Stimulated activated CD4-positive, alpha-beta T cell treated with anti-CD3 and anti-CD28 coated beads, Interleukin-1b, Interleukin-23, amount 100 ng/mL, for 24 hours (primary cell): ENCODE data around the gene DHX32.

Source experiments
- DNase-seq, 4 experiments: peaks; one replicate each; pipeline ENCODE4 v3.0.0-alpha.2; 2020; ENCODE audit warnings: low read depth in 4 of 4, low spot score in 1 of 4

Gene DHX32

DNA sequence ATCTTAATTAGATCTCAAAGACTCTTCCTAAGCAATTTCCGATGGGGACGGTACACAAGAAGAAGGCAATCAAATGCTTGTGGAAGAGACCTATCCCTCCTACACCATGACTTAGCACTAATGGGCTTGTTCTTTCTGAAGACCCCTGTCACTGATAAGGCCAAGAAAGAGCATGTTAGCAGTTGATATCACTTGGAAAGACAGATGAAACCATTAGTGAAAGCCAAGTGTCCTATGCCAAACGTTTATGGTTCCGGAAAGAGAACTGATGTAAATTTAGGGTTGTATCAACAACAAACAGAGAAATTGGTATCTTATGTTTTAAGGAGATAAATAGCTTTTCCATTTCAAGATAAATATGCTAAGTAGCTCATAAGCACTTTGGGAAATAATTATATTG is 64.5 kb downstream of the DHX32 start:
- no peak for DNase-seq

DNA sequence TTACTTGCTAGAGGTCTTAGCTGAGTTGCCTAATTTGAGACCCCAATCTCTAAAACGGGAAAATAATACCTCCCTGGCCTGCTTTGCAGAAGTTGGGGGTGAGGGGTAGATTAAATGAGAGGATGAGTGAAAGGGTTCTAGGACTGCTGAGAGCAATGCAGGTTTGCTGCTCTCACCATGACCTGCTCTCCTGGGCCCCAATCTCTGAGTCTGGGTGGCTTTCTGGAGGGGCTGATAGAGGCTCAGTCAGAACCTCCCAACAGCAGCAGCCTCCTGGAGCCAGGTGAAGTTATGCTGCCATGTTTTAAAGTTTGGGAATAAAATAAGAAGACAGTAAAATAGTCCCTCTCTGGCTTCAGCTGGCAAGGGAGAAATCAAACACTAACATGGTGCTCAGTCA is 65.3 kb downstream of the DHX32 start:
- DNase-seq, result no peak

DNA sequence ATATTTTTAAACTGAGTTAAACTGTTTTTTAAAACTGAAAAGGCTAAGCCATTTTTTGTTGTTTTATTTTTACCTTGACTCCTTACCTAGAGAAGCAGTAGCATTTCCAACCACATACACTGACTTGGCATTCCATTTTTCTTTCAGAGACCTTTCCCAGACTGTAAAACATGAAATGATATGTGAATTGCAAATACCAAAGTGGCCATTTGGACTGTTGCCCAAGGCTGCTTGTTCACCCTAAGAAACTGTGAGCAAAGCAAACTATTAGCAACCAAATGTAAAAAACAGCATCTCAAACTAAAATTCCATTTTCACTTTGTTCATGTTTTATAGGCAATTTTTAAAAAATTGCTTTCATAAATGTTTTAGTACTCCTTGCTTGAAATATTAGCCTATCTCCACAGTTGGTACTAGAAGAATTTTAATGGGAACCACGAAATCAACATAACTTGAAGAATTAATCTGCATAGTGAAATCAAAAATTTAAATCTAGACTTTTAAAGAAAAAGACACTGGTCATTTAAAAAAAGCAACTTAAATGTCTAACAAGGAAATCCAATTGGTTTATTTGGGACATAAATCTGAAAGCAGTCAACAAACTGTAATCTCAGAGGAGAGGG is 68.9 kb downstream of the DHX32 start:
- no peak for DNase-seq

DNA sequence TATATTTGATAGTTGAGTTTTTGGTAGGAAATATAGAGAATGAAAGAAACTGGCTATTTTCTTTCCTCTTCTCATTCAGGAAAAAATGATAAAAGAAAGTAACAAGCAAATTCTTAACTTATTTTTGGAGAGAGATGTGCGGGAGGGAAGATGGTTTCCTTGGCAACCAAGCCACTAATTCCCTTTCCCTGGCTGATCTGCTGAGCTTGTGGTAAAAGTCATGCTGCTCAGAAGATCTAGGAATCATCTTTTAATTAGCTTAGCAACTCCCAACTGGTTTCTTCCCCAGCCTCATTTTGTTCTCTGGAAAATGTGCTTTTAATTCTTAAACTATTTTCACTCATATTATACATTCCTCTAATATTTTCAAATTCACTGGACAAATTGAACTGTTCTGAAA is 69.8 kb downstream of the DHX32 start:
- no peak for DNase-seq

DNA sequence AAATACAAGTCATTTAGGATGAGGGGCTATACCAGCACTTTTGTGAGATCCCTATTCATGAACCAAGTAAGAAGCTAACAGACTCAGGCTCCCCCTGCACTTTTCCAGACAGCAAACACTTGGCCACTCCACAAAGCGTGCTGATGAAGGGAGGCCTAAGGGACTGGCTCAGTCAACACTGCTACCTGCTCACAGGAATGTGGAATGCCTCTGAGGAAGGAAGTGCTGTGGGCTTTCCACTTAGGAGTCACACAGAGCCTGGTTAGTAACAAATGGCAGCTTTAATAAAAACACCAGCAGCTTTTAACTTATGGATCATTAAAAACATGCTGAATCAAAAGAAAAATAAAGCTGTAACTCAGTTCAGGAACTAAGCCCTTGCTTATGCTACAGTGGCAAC is 73.0 kb downstream of the DHX32 start:
- no peak for DNase-seq

DNA sequence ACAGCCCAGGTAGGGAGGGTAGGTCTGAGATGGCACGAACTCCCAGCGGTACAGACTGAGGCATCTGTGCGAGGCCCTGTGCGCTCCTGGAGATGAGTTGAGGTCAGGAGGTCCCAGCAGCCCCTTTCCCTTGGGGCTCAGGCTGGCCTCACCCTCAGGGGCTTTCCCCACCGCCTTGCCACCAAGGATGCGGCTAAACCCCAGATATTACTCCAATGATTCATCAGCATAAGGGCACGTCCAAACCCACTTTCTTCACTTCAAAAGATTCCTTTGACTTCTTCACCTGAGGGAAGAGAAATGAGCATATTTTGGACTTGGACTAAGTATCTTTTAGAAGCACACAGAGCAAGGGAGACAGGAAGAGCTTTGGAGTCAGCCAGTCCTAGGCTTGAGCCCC is 78.4 kb downstream of the DHX32 start:
- no peak for DNase-seq

DNA sequence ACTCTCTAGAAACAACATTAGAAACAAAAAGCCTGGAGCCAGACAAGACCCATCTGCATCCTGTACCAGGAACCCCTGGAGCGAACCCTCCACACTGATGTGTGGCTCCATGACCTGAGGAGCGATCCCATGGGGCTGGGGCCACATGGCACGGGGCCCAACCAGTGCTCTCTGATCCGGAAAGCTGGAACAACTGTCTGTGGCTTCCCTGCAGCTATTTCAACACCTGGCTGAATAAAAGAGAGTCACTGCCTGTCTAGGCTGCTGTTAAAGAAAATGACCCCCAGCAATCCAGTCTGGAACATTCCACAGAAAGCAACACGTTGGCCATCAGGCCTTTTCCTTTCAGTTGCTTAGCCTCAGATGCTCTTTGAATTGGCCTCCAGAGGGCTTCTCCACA is 79.0 kb downstream of the DHX32 start:
- no peak for DNase-seq

DNA sequence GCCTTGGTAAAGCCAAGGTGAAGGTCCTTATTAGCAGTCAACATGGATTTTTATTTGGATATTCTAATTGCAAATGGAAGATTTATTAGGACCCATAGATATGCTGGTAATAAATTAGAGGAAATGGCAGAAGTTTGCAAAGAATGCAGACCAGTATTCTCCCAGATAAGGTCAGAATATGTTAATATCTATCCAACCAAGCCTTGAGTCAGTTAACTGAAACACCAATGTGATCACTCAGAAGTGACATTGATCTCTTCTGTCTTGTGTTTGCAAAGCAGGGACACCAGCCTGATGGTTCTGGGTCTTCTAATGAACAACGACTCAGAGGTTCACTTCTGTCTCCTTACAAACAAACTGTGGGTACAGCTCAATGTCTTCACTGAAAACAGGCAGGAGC is 79.5 kb downstream of the DHX32 start:
- no peak for DNase-seq

DNA sequence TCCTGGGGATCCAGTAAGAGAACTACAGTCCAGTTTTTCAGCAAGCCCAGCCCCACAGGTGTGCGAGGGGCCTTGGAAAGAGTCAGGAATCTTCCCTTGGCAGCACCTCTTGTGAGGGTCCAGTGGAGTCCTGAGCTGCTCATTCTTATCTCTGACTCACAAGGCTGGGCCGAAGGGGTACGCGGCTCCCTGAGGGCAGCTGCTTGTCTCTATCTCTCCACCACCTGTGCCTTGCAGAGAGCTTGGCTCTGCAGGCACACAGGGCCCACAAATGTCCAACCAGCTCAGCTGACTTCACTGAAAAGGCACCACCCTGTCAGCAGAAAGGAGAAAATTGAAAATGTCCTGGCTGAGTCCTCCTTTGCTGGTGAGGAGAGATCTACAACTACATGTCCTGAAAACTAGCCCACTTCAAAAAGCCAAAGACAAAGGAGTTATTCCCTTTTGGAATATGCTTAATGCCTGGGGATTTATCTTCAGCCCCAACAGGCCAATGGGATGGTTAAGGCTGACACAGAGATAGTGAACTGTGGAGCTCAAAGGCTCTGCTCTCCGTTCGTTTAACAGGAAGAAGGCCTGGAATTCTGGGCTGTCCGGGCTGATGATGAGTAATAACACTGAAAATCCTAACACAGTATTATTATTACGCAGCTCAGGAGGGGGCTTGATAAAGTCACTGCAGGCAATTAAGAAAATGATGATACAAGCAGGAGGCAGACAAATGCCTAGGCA is 81.5 kb downstream of the DHX32 start:
- no peak for DNase-seq

DNA sequence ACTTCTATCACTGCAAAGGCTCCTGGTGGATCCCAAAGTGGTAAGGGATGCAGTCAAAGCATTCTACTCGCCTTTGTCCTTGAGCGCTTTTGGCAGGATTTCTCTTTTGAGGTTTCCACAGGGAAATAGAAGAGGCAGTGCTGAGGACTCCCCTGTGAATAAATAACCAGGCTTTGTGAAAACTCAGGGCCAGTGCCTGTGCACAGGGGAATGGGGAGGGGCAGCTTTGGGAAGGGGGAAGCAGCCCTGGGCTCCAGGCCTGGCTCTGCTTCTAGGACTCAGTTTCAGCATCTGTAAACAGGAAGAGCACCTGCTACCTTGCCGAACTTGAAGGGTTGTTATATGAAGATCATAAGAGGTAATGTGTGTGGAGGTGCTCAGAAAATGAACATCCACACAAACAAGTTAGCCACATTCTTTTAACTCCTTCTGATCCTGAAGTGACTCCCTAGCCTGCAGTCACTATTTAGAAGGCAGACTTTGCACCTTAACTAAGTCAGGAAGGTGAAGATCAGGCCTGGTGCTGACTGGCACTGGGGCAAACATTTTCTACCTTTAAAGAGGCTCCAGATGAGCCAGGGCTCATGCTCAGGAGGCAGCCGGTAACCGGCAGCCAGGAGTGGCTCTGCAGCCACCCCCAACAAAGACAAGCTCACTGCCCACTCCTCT is 83.0 kb downstream of the DHX32 start:
- no peak for DNase-seq

DNA sequence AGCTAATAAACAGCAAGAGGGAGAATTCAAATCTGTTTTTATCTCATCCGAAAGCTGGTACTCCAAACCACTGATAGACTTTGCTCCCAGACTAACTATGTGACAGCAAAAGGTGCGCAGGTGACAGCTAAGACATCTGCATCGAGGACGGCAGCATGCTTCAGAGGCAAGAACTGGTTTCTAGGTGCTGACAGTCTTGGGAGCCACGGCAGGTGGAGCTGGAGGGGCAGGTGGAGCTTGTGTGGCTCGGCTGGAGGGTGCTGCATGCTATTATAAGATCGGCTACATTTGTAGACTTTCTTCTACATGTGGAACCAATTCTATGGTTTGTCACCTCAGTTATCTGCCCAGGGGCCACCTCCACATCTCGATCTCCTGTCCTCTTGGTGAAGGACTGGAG is 83.7 kb downstream of the DHX32 start:
- DNase-seq, result no peak

DNA sequence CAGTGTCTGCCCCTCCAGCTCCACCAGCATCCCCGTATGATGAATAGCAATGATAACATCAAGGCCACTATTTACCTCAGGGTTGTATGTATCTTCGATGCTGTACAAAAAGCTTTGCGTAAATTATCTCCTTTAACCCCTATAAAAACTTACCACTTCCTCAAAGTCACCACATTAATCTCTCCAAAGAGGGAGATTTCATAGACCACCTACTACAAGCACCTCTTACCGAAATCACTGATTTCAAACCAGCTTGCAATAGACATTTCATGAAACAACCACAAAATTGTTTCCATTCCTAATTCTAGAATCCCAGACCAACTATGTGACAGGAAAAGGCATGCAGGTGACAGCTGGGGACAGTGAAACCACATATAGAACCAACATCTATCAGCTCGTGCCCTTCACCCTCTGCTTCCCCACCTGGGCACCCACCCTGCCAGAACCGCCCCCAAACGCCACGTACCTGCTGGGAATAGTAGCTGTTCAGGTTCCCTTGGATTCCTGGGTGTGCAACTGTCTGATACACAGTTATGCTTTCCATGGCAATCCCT is 85.4 kb downstream of the DHX32 start:
- no peak for DNase-seq

DNA sequence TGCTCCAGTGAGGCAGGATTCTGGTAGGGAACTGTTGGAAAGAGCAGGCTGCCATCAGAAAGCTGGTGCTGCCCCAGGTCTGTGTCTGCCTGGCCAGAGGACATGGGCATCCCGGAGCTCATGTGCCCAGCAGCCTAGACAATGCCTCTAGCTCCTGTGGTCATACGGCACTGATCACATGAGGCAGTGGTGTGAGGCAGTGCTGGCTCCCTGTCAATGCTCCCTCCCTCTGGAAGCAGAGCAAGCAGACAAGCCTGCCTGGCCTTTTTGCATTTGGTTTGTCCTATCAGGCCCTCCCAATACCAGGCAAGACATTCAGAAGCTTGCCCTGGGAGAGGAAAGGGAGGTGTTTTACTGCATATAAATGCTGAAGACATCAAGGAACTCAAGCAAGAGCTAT is 86.0 kb downstream of the DHX32 start:
- no peak for DNase-seq

DNA sequence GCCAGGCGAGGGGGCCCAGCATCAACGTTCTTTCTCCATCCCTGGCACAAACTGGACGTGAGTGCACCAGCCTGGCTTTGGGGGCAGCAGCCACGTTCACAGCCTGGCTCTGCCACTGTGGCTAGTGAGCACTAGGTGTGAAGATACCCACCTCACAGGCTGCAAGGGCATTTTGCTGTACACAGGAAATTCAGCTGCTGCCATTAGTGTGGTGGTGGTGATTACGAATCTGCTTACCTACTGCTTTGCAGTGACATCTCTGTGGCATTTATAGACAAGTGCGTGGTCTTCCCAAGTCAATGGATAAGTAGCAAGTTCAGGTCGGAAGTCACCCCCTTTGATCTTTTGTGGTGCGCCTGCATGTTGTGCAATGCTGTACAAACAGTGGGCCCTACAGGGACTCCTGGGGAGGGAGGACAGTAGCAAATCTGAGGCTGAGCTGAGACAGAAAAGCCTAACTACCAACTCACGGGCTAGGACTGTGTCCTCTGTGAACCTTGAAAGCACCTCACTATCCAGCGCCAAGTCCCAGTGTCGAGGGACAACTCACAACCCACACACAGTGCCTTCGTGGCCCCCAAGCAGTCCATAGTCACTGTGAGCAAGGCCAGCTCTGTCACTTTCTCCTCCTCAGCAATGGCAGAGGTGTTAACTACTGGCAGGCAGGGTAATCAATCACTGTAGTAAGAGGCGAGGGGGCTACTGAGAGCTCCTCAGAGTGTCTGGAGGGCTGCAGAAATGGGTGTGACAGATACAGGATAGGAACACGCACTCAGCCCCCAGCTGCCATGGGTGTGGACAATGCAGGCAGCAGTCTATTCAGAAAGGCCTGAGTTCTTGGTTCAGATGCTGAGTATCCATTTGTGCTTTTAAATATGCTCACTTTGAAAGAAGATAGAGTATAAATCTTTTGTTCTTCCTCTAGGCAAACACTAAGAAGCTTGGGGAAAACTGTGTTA is 88.5 kb downstream of the DHX32 start:
- no peak for DNase-seq

DNA sequence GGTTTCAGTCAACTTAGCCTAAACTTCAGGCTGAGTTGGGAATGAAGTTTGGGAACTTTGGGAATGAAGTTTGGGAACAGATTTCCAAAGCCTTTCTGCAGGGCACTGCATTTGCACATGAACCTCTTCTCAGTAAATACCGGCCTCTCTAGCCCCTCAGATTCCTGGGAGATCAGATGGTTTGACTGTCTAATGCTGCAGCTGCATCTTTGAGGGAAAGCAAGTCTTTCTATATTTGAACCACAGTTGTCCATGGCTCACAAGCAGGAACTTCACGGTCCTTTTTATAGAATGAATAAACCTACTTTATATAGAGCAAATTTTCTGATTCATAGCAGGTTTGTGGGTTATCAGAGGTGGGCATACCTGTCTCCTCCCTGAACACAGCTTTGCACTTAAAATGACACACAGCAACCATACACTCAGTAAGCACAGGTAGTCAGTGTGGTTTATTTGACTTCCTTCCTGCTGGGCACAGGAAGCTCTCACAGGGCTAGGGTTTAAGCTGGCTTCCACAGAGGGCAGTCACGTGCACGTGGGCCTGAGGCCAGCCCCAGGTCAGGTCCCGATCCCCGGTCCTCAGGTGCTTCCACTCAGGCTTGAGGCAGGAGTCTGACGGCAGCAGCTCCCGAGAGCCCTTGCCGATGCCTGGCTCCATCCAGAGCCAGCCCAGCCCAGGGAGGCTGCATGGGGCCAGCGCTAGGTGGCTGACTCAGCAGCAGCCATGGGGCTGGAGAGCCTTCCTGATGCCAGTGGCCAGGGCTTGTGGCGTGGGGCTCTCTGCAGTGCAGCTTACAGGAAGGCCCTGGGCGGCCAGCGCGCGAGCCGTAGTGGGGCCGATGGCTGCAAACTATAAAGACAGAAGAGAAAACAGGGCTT is 92.7 kb downstream of the DHX32 start:
- DNase-seq, result no peak
